Measurements from ENCODE around the gene TCEAL5.

The TCEAL5 gene

DNA sequence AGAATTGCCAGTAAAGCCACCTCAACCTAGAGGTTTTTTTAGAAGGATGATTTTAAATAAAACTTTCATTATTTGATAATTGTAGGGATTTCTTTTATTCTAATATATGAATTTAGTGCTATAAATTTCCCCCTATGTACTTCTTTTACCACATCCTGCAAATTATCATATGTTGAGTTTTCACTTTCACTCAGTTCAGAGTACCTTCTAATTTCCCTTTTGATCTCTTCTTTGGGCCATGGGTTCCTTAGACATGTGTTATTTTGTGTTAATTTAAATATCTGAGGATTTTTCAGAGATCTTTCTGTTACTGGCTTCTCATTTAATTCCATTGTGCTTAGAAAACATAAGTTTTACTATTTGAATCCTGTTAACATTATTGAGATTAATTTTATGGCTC lies 28.2 kb upstream of the TCEAL5 start:
- TF ChIP-seq ZBTB7A (IDR thresholded peaks at IDR 0.05; ENCODE audit: low read depth) (no peak), TAF1 (IDR thresholded peaks at IDR 0.05; ENCODE audit: low read depth) (no peak)

DNA sequence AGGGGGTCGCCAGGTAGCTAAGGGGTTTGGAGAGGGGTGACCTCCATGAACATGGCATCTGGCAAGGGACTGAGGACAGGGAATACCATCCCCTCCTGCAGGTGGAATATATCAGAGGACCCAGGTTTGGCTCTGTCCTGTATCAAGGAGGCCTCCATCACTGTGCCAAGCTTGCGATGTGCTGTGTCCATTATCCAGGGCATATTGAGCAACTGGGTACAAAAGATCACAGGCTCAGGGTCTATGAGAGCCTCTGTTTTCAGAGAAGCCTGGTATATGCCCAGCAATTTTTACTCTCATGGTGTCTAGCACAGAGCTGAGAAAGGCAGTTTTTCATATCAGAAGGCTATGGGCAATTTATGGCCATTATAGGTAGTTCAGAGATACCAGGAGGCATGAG lies 16.6 kb upstream of the TCEAL5 start:
- TF ChIP-seq ZBTB7A (IDR thresholded peaks at IDR 0.05; ENCODE audit: low read depth) (no peak), EGR1 (IDR thresholded peaks at IDR 0.05) (no peak), NFIC (IDR thresholded peaks at IDR 0.05) (no peak), CEBPB (IDR thresholded peaks at IDR 0.05) (no peak), FOXM1 (IDR thresholded peaks at IDR 0.05; ENCODE audit: borderline replicate concordance, low read depth) (no peak), USF1 (IDR thresholded peaks at IDR 0.05) (no peak), EP300 (IDR thresholded peaks at IDR 0.05; ENCODE audit: borderline replicate concordance) (no peak), TCF12 (IDR thresholded peaks at IDR 0.05; ENCODE audit: low read depth) (no peak), TEAD4 (IDR thresholded peaks at IDR 0.05) (no peak), CREB1 (IDR thresholded peaks at IDR 0.05; ENCODE audit: low read depth) (no peak), TAF1 (IDR thresholded peaks at IDR 0.05; ENCODE audit: low read depth) (no peak), RAD21 (IDR thresholded peaks at IDR 0.05; ENCODE audit: low read depth) (no peak)
- TF ChIP-seq, protein P1, sequence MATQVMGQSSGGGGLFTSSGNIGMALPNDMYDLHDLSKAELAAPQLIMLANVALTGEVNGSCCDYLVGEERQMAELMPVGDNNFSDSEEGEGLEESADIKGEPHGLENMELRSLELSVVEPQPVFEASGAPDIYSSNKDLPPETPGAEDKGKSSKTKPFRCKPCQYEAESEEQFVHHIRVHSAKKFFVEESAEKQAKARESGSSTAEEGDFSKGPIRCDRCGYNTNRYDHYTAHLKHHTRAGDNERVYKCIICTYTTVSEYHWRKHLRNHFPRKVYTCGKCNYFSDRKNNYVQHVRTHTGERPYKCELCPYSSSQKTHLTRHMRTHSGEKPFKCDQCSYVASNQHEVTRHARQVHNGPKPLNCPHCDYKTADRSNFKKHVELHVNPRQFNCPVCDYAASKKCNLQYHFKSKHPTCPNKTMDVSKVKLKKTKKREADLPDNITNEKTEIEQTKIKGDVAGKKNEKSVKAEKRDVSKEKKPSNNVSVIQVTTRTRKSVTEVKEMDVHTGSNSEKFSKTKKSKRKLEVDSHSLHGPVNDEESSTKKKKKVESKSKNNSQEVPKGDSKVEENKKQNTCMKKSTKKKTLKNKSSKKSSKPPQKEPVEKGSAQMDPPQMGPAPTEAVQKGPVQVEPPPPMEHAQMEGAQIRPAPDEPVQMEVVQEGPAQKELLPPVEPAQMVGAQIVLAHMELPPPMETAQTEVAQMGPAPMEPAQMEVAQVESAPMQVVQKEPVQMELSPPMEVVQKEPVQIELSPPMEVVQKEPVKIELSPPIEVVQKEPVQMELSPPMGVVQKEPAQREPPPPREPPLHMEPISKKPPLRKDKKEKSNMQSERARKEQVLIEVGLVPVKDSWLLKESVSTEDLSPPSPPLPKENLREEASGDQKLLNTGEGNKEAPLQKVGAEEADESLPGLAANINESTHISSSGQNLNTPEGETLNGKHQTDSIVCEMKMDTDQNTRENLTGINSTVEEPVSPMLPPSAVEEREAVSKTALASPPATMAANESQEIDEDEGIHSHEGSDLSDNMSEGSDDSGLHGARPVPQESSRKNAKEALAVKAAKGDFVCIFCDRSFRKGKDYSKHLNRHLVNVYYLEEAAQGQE (IDR thresholded peaks at IDR 0.05; ENCODE audit: low read depth) = no peak

DNA sequence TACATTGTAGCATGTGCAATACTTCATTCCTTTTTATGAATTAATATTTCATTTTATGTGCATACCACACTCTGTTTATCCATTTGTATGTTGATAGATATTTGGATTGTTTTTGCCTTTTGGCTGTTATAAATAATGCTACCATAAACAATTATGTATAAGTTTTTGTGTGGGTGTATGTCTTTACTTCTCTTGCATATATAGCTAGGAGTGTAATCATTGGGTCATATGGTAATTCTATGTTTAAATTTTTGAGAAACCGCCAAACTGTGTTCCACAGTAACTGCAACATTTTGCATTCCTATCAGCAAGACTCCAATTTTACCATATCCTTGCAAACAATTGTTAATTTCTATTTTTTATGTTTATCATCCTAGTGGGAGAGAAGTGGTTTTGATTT lies 3.1 kb upstream of the TCEAL5 start:
- TF ChIP-seq CEBPB (IDR thresholded peaks at IDR 0.05) (no peak), YY1 (IDR thresholded peaks at IDR 0.05; ENCODE audit: low read depth) (no peak), TCF12 (IDR thresholded peaks at IDR 0.05; ENCODE audit: low read depth) (no peak), ZBTB7A (IDR thresholded peaks at IDR 0.05; ENCODE audit: low read depth) (no peak), MAX (IDR thresholded peaks at IDR 0.05) (no peak), NFIC (IDR thresholded peaks at IDR 0.05) (no peak), USF1 (IDR thresholded peaks at IDR 0.05) (no peak), EP300 (IDR thresholded peaks at IDR 0.05; ENCODE audit: borderline replicate concordance) (no peak), CREB1 (IDR thresholded peaks at IDR 0.05; ENCODE audit: low read depth) (no peak), TEAD4 (IDR thresholded peaks at IDR 0.05) (no peak), FOXM1 (IDR thresholded peaks at IDR 0.05; ENCODE audit: borderline replicate concordance, low read depth) (no peak), RAD21 (IDR thresholded peaks at IDR 0.05; ENCODE audit: low read depth) (no peak), EGR1 (IDR thresholded peaks at IDR 0.05) (no peak), TAF1 (IDR thresholded peaks at IDR 0.05; ENCODE audit: low read depth) (no peak)
- TF ChIP-seq, protein P1 (IDR thresholded peaks at IDR 0.05; ENCODE audit: low read depth) = no peak

DNA sequence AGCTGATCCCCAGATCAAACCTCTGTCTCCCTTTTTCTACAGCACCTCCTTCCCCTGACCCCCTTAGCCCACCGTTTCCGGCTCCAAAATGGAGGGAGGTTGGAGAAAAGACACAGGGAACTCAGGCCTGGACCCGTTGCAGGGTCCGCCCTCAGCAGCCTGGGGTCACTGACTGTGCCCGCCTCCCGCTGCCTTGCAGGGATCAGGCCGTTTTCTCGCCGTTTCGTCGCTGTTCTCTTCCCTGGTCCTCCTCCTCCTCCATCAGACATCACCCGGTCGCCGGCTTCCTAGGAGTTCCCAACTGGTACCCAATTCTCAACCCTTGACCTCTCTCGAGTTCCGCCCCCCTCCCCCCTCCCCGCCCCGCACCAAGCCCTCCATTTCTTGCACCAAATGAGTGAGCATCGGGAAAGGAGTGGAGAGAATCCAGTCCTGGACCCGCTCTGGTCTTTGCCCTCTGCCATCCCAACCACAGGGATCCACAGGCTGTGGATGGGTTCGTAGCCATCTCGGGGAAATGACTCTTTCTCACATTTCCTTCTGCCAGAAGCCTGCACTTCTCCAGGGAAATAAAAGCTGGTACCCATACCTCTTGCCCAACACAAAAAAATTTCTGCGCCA lies 493 bp downstream of the TCEAL5 start:
- TF ChIP-seq YY1 (IDR thresholded peaks at IDR 0.05; ENCODE audit: low read depth) = no peak
- no peak for TF ChIP-seq TCF12 (IDR thresholded peaks at IDR 0.05; ENCODE audit: low read depth)
- TF ChIP-seq EP300 (IDR thresholded peaks at IDR 0.05; ENCODE audit: borderline replicate concordance) = no peak

DNA sequence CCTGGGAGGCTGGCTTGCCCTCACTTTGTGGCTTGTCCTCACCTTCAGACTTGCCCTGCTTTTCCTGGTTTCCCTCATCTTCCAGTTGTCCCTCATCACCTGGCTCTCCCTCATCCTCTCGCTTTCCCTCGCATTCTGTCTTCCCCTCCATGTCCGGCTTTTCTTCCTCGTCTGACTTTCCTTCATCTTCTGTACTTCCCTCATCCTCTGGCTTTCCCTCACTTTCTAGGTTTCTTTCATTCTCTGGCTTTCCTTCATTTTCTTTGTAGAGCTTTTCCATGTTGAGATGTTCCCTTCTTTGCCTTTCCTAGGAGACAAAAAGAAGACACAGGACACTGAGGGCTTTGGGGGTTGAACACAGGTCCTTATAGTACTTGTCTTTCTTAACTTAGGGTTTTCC lies 2.3 kb downstream of the TCEAL5 start:
- TF ChIP-seq MAX (IDR thresholded peaks at IDR 0.05) (no peak), TEAD4 (IDR thresholded peaks at IDR 0.05) (no peak), FOXM1 (IDR thresholded peaks at IDR 0.05; ENCODE audit: borderline replicate concordance, low read depth) (no peak), USF1 (IDR thresholded peaks at IDR 0.05) (no peak), CREB1 (IDR thresholded peaks at IDR 0.05; ENCODE audit: low read depth) (no peak), TAF1 (IDR thresholded peaks at IDR 0.05; ENCODE audit: low read depth) (no peak), NFIC (IDR thresholded peaks at IDR 0.05) (no peak), TCF12 (IDR thresholded peaks at IDR 0.05; ENCODE audit: low read depth) (no peak), EP300 (IDR thresholded peaks at IDR 0.05; ENCODE audit: borderline replicate concordance) (no peak), RAD21 (IDR thresholded peaks at IDR 0.05; ENCODE audit: low read depth) (no peak), ZBTB7A (IDR thresholded peaks at IDR 0.05; ENCODE audit: low read depth) (no peak), EGR1 (IDR thresholded peaks at IDR 0.05) (no peak), YY1 (IDR thresholded peaks at IDR 0.05; ENCODE audit: low read depth) (no peak), CEBPB (IDR thresholded peaks at IDR 0.05) (no peak)
- TF ChIP-seq, protein P1 (IDR thresholded peaks at IDR 0.05; ENCODE audit: low read depth) = no peak

Measured in Ishikawa (cell line).